ENCODE results near the gene SMYD3. TPM values are rescaled to one million over a fixed set of nuclear protein-coding genes. Genes with fewer than 3 reads are reported as not detected.
"Not testable (repeated sequence)": the region's sequence is repeated elsewhere in the genome, so short reads cannot be mapped to it uniquely, and the experiment has no call there.

The SMYD3 gene
- total RNA-seq, 4 donors from 2014 or later: 10.5 to 36.4 (median 22.5) TPM

DNA sequence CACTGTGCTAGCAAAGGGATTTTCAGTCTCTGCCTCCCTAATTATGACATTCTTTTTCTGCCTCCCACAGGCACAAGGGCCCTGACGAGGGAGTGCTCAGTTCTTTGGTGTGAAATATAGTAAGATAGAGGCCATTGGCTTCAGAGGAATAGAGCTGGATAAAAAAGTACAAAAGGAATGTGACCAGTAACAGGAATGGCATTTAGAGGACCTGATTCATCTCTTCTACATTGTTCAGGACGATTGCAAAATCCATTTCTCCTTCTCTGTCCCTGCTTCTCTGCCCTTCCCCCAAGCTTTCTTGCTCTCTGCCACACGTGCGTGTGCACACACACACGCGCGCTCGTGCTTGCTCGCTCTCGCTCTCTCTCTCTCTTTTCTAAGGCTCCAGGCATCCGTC is 684.1 kb downstream of the SMYD3 start:
- no peaks in the 10 kb centered on the region for H3K9me3 ChIP-seq
- H3K27me3 ChIP-seq: no peaks in the 10 kb centered on the region
- no peak overlapping the region for H3K27ac ChIP-seq
- no peak overlapping the region for H3K4me3 ChIP-seq
- intact Hi-C loops (cut with DNase I; ENCODE audit: low total_unique reads): no loop called here
- TF ChIP-seq POLR2A (IDR thresholded peaks at IDR 0.05): no peak
- TF ChIP-seq CTCF (IDR thresholded peaks at IDR 0.05): no peak
- no peaks in the 10 kb centered on the region for H3K4me1 ChIP-seq
- DNase-seq: peak in 1 of 2 donors; percentile 35
- H3K36me3 ChIP-seq: no peaks in the 10 kb centered on the region

DNA sequence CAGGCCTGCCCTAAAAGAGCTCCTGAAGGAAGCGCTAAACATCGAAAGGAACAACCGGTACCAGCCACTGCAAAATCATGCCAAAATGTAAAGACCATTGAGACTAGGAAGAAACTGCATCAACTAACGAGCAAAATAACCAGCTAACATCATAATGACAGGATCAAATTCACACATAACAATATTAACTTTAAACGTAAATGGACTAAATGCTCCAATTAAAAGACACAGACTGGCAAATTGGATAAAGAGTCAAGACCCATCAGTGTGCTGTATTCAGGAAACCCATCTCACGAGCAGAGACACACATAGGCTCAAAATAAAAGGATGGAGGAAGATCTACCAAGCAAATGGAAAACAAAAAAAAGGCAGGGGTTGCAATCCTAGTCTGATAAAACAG is 688.7 kb downstream of the SMYD3 start:
- H3K27ac ChIP-seq; H3K9me3 ChIP-seq; H3K4me3 ChIP-seq; DNase-seq; H3K36me3 ChIP-seq; H3K4me1 ChIP-seq; intact Hi-C loops (cut with DNase I; ENCODE audit: low total_unique reads); H3K27me3 ChIP-seq: not testable (repeated sequence)

DNA sequence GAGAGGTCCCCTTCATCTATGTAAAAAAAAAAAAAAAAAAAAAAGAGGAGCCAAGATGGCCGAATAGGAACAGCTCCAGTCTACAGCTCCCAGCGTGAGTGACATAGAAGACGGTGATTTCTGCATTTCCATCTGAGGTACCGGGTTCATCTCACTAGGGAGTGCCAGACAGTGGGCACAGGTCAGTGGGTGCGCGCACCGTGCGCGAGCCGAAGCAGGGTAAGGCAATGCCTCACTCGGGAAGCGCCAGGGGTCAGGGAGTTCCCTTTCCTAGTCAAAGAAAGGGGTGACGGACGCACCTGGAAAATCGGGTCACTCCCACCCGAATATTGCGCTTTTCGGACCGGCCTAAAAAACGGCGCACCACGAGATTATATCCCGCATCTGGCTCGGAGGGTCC is 690.6 kb downstream of the SMYD3 start:
- H3K4me3 ChIP-seq; intact Hi-C loops (cut with DNase I; ENCODE audit: low total_unique reads); H3K9me3 ChIP-seq; H3K4me1 ChIP-seq; DNase-seq; H3K27me3 ChIP-seq; H3K27ac ChIP-seq; H3K36me3 ChIP-seq: not testable (repeated sequence)

- no peak for DNase-seq
- Histone ChIP-seq H3K27me3 (no peaks in the 10 kb centered on the region), H3K9me3 (no peaks in the 10 kb centered on the region), H3K36me3 (no peaks in the 10 kb centered on the region), H3K4me1 (no peaks in the 10 kb centered on the region), H3K27ac (no peak overlapping the region), H3K4me3 (no peak overlapping the region)
- intact Hi-C loops (cut with DNase I; ENCODE audit: low total_unique reads): no loop called here
- no peak for TF ChIP-seq POLR2A (IDR thresholded peaks at IDR 0.05)
- no peak for TF ChIP-seq CTCF (IDR thresholded peaks at IDR 0.05)
These were observed 692.4 kb downstream of the SMYD3 start for GRCh38 chr1:245814651-245815050.

- H3K36me3 ChIP-seq: no peaks in the 10 kb centered on the region
- H3K4me3 ChIP-seq: no peak overlapping the region
- no peak for DNase-seq
- no peak for TF ChIP-seq CTCF (IDR thresholded peaks at IDR 0.05)
- no peak for TF ChIP-seq POLR2A (IDR thresholded peaks at IDR 0.05)
- H3K4me1 ChIP-seq: no peaks in the 10 kb centered on the region
- H3K27me3 ChIP-seq: no peaks in the 10 kb centered on the region
- no peak overlapping the region for H3K27ac ChIP-seq
- intact Hi-C loops (cut with DNase I; ENCODE audit: low total_unique reads): no loop called here
- no peaks in the 10 kb centered on the region for H3K9me3 ChIP-seq
These were observed 694.8 kb downstream of the SMYD3 start for GRCh38 chr1:245812278-245812677.

DNA sequence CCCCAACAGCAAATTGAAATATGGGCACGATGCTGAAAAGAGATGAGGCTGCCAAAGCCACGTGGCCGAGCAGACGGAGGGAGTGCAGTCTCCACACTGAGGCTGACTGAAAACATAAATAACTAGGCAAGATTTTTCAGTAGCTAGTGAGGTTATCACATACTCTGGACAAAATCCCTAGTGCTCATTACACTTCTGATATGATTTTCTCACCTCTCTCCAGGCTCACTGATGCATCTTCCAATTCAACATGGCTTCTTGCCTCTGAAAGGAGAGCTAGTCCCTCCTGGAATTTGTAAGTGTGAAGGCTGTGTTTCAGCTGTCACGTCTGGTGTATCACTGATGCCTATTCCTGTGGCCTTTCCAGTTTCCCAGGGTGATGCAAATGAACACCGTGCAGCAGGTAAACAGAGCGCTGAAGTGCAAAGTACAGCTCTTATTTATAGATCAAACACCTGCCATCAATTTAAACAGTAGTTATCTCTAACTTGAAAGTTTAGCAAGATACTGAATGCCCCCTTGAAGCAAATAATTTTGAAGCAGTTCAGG is 696.2 kb downstream of the SMYD3 start:
- TF ChIP-seq POLR2A (IDR thresholded peaks at IDR 0.05): no peak
- no peak for TF ChIP-seq CTCF (IDR thresholded peaks at IDR 0.05)
- intact Hi-C loops (cut with DNase I; ENCODE audit: low total_unique reads): no loop called here
- Histone ChIP-seq H3K36me3 (no peaks in the 10 kb centered on the region), H3K4me3 (no peak overlapping the region), H3K27me3 (no peaks in the 10 kb centered on the region), H3K27ac (no peak overlapping the region), H3K9me3 (no peaks in the 10 kb centered on the region), H3K4me1 (no peaks in the 10 kb centered on the region)
- no peak for DNase-seq
